HG02852 (cell line): ENCODE results near the gene AQP6.
A peak's percentile ranks its signal among the peaks of the same experiment; 100 is the strongest.

Experiments used
- ATAC-seq: cut with Tn5 transposase; IDR thresholded peaks from one replicate; pipeline ENCODE4 v1.9.1; 2021; ENCODE audit warnings: mild to moderate bottlenecking, moderate library complexity; ENCODE audit not compliant: unreplicated experiment

Gene AQP6

GRCh38 chr12:50025187-50026059, 52.7 kb downstream of the AQP6 start, which contains the start of gene RACGAP1:
Gene RACGAP1, minus strand, starts transcription at chr12:50025494. Its CDS starts 8,779 bp downstream, at chr12:50016715.
- peak; percentile 98 for ATAC-seq

GRCh38 chr12:50026691-50027090, 53.9 kb downstream of the AQP6 start:
- ATAC-seq, result no peak
